Hypothalamus (tissue), 51 donors: ENCODE results near the gene ZNF787.
"Not testable (repeated sequence)": the region's sequence is repeated elsewhere in the genome, so short reads cannot be mapped to it uniquely, and the experiment has no call there.

ENCODE experiments used
- DNase-seq, 51 donors: peaks; one replicate each; lab custom pipeline; 2025; lab: John Stamatoyannopoulos, UW

Gene ZNF787

GRCh38 chr19:56107626-56108351, 13.3 kb downstream of the ZNF787 start:
- peak in 17 of 51 donors; percentile 8 to 58 (median 27) for DNase-seq

DNA sequence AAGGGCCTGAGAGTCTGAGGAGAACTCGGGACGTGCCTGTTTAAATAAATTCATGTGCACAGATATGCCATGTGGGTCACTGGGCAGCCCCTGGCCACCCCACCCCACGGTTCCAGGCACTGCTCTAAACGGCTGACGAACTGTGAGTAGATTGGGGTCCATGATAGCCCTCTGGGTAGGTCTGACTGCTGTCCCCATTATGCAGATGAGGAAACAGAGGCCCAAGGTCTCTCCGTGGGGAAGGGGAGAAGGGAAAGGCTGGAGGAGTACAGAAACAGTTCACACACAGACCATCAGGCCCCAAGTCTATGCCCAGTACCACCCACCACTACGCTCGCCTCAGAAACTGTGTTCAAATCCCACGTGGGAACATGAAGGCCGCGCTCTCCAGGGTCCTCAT, 14.1 kb downstream of the ZNF787 start:
- no peak for DNase-seq

GRCh38 chr19:56106397-56106849, 14.7 kb downstream of the ZNF787 start:
- no peak for DNase-seq

- DNase-seq = not testable (repeated sequence)
Measured at GRCh38 chr19:56105831-56106396, 15.2 kb downstream of the ZNF787 start.

GRCh38 chr19:56105090-56105701, 15.9 kb downstream of the ZNF787 start:
- DNase-seq = peak in 34 of 51 donors; percentile 12 to 77 (median 50)

GRCh38 chr19:56104423-56104822, 16.7 kb downstream of the ZNF787 start:
- DNase-seq = no peak

DNA sequence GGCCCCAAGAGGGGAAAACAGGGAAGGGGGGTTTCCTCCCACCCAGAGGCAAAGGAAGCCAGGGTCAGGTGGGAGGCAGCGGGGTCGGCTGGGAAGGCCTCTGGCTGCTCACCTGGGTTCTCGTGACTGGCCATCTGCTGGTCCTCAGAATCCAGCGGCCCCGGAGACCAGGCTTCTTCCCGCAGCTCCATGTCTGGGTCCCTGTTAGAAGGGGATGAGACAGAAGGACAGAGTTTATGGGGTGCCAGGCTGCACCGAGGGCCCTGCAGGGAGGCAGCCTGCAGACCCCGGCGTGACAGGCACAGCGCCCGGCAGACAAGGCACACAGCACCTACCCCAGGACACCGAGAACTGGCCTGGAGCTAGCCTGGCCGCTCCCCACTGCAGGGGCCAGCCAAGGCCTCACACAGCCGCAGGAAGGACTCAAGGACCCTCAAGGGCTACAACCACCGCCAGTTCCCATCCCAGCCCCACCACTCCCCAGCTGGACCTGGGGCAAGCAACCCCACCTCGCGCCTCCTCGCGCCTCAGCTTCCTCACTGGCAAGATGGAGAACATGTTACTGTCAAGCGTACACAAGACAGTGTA, 18.0 kb downstream of the ZNF787 start:
- DNase-seq = no peak

DNA sequence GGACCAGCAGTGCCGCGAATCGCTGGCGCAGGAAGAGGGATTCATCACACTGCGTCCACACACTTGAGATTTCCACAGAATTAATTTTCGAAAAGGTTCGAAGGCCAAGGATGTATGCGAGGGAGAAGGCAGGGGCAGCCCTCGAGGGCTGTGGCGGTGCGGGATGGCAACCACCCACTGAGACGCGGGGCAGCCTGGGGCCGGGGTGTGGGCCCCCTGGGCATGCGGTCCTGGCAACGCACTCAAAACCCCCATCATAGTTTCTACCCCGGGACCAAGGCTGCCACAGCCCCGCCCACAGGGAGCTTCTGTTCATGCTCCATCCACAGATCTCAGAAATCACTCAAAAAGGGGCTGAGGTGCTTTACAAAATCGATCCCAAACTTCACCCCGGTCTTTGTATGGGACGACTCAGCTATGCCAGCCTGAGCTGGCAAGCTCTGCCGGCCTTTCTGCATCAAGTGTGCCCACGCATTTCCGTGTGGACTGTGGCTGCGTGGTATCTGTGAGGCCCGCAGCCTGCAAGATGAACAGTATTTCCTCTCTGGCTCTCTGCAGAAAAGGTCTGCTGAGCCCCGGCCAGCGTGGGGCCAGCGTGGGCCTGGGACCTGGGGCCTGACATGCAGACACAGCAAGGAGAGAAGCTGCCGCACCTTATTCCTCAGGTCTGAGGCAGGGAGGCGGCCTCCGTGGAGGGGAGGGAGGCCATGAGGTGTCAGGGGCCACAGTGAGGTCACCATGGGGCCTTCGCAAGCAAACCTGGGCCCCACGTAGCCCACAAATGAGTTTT, 19.2 kb downstream of the ZNF787 start:
- DNase-seq = no peak

- no peak for DNase-seq
Measured at GRCh38 chr19:56101095-56101494, 20.0 kb downstream of the ZNF787 start.

- DNase-seq = no peak
Measured at GRCh38 chr19:56099638-56100539, 21.2 kb downstream of the ZNF787 start.

DNA sequence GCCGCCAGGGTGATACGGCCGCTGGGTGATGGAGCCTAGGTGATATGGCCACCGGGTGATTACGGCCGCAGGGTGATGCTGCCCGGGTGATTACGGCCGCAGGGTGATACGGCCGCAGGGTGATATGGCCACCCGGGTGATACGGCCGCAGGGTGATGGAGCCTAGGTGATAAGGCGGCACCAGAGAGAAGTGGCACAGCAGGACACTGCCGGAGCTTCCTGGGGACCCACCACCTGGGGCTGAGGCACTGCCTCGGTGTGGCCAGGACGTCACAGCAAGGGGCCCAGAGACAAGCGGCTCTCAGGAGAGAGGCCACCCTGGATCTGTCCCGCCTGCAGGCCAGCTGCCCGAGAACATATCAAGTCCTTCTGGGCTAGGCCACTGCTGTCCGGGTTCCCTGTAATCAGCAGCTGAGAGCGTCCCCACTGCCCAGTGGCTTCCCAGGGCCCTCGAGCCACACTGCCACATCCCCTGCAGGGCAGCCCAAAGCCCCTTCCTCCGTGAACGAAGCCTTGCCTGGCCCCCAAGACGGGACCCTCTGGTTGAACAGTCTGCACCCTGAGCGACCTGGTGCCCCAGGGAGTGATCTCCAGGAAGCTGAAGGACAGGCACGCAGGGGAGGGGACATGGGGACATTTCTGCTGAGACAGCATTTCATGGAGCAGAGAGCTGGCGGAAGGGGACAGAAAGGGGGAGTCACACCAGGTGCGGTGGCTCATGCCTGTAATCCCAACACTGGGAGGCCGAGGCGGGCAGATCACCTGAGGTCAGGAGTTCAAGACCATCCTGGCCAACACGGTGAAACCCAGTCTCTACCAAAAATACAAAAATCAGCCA, 22.1 kb downstream of the ZNF787 start:
- no peak for DNase-seq

DNA sequence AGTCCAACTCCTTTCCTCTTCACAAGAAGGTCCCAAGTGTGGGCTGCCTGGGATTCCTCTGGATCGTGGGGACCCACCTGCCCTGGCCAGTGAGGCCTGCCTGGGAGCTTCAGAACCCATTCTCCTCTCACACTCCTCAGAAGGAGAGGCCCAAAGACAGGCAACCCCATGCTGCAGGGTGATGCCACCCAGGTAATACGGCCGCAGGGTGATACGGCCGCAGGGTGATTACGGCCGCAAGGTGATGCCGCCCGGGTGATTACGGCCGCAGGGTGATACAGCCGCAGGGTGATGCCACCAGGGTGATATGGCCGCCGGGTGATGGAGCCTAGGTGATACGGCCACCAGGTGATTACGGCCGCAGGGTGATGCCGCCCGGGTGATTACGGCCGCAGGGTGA, 22.9 kb downstream of the ZNF787 start:
- DNase-seq = not testable (repeated sequence)

DNA sequence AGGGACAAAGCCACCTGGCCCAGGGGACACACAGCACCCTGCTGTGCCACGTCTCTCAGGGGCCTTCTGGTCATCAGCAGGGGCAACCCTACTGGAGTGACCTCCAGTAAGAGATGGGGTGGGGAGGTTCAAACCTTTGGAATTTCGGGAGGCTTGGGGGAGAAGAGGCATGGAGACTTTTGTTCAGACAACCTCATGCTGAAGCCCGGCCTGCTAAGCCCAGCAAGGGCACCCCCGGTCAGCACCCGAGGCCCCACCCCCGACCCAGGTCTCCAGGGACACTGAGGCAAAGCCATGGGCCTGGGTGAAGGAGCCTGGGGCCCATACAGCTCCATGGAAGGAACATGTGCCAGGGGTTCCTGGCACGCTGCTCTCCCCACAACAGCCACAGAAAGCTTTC, 23.3 kb downstream of the ZNF787 start:
- no peak for DNase-seq

DNA sequence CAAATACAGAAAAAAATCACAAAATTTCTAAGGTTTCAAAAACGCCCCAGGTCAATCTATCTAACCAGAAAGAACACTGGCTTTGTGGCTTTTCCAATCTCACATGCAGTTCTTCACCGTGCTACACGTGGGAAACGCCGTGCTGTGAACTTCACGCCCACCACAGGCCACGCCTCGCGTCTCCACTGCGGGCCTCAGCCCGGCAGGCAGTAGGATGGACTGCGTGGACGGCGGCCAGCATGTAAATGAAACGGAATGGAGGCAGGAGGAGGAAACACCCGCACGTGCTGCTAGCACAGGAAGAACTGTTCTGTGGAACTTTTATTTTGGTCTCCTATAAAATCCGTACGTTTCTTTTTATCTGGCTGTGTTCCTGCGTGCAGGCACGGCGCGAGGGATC, 23.8 kb downstream of the ZNF787 start:
- DNase-seq = no peak

- DNase-seq = no peak
Measured at GRCh38 chr19:56096665-56097064, 24.4 kb downstream of the ZNF787 start.

GRCh38 chr19:56094449-56094848, 26.6 kb downstream of the ZNF787 start:
- no peak for DNase-seq

DNA sequence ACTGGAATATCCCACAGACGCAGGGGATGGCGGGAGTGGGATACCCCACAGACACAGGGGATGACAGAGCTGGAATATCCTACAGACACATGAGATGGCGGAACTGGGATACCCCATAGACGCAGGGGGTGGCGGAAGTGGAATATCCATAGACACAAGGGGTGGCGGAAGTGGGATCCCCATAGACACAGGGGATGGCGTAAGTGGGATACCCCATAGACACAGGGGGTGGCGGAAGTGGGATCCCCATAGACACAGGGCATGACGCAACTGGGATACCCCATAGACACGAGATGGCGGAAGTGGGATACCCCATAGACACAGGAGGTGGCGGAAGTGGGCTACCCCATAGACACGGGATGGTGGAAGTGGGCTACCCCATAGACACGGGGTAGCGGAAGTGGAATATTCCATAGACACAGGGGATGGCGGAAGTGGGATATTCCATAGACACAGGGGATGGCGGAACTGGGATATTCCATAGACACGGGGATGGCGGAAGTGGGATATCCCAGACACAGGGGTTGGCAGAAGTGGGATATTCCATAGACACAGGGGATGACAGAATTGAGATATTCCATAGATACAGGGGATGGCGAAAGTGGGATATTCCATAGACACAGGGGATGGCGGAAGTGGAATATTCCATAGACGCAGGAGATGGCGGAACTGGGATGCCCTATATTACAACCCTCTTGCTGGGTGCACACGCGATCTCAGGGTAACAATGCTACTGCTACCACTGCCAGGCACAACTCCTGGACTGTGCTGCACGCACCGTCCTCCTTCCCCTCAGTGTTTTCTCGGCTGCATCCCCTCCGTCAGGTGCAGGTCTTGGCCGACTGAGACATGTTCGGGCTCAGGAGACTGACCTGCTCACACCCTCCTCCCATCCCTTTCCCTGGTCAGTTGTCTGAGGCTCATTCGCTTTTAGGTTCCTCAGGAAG, 28.1 kb downstream of the ZNF787 start:
- DNase-seq = no peak
